HepG2 (cell line): ENCODE data around the gene PCCB. TPM values are rescaled to one million over a fixed set of nuclear protein-coding genes. Genes with fewer than 3 reads are reported as not detected.
A peak's percentile ranks its signal among the peaks of the same experiment; 100 is the strongest.

Experiments used
- HES4 ChIP-seq: sonication (generic); formaldehyde crosslinking; IDR thresholded peaks from 2 replicates; pipeline ENCODE4 v1.9.0; 2021; ENCODE audit warnings: mild to moderate bottlenecking, missing genetic modification reagents, borderline replicate concordance
- KAT2B ChIP-seq: fragments of 150-350 bp; IDR thresholded peaks from 2 replicates; pipeline ENCODE4 v1.6.1; 2014; ENCODE audit warnings: low read depth, low read length, borderline replicate concordance
- KLF11 ChIP-seq: IDR thresholded peaks from 2 replicates; pipeline ENCODE4 v1.6.1; 2016; ENCODE audit warnings: missing compliant biosample characterization
- KLF16 ChIP-seq, 2 experiments: sonication (generic) in 1 of 2; formaldehyde crosslinking in 1 of 2; IDR thresholded peaks; 2 replicates each; pipeline versions ENCODE4 v1.6.1 to v1.8.0; 2016 to 2023; ENCODE audit warnings: missing genetic modification reagents in 2 of 2, missing compliant biosample characterization in 1 of 2
- MAFK ChIP-seq, 2 experiments: IDR thresholded peaks in 1 of 2; conservative IDR thresholded peaks in 1 of 2; 2 replicates each; pipeline ENCODE4 v1.6.1; 2011; ENCODE audit warnings: improper control_type of control experiment in 2 of 2, low read length in 2 of 2
- MZF1 ChIP-seq: sonication (generic); formaldehyde crosslinking; IDR thresholded peaks from 2 replicates; pipeline ENCODE4 v1.8.1; 2023; ENCODE audit warnings: mild to moderate bottlenecking, missing genetic modification reagents, borderline replicate concordance
- NR2C2 ChIP-seq: sonication (generic); formaldehyde crosslinking; IDR thresholded peaks from 2 replicates; pipeline ENCODE4 v1.4.0; 2020; ENCODE audit warnings: missing genetic modification reagents, mild to moderate bottlenecking, moderate library complexity, borderline replicate concordance
- POLR2AphosphoS5 ChIP-seq: IDR thresholded peaks from 2 replicates; pipeline ENCODE4 v1.6.1; 2012; ENCODE audit warnings: low read depth, low read length
- TBX2 ChIP-seq: sonication (generic); formaldehyde crosslinking; IDR thresholded peaks from 2 replicates; pipeline ENCODE4 v1.5.0; 2020; ENCODE audit warnings: missing genetic modification reagents, mild to moderate bottlenecking, borderline replicate concordance
- ZC3H13 ChIP-seq: sonication (generic); formaldehyde crosslinking; IDR thresholded peaks from 2 replicates; pipeline ENCODE4 v1.8.1; 2023; ENCODE audit warnings: mild to moderate bottlenecking, missing genetic modification reagents, moderate library complexity
- ZFP36 ChIP-seq: fragments of 150-350 bp; IDR thresholded peaks from 2 replicates; pipeline ENCODE4 v1.6.1; 2018; ENCODE audit warnings: borderline replicate concordance, low read length, low read depth; ENCODE audit not compliant: partially characterized antibody
- ZNF230 ChIP-seq: sonication (generic); formaldehyde crosslinking; IDR thresholded peaks from 2 replicates; pipeline ENCODE4 v1.4.0; 2020; ENCODE audit warnings: mild to moderate bottlenecking, missing genetic modification reagents
- ZNF468 ChIP-seq: sonication (generic); formaldehyde crosslinking; IDR thresholded peaks from 2 replicates; pipeline ENCODE4 v1.8.0; 2022; ENCODE audit warnings: mild to moderate bottlenecking, moderate library complexity, missing genetic modification reagents
- ZNF549 ChIP-seq: sonication (generic); formaldehyde crosslinking; IDR thresholded peaks from 2 replicates; pipeline ENCODE4 v1.5.0; 2020; ENCODE audit warnings: missing genetic modification reagents
- ZNF589 ChIP-seq: sonication (generic); formaldehyde crosslinking; conservative IDR thresholded peaks from 2 replicates; pipeline ENCODE4 v1.8.0; 2022; ENCODE audit warnings: mild to moderate bottlenecking, moderate library complexity, missing genetic modification reagents
- ZNF674 ChIP-seq: sonication (generic); formaldehyde crosslinking; IDR thresholded peaks from 2 replicates; pipeline ENCODE4 v1.5.0; 2020; ENCODE audit warnings: low read depth, mild to moderate bottlenecking, missing genetic modification reagents
- ZNF724P ChIP-seq: sonication (generic); formaldehyde crosslinking; IDR thresholded peaks from 2 replicates; pipeline ENCODE4 v1.8.0; 2022; ENCODE audit warnings: missing genetic modification reagents, borderline replicate concordance
- ZNF878 ChIP-seq: sonication (generic); formaldehyde crosslinking; IDR thresholded peaks from 2 replicates; pipeline ENCODE4 v1.8.1; 2023; ENCODE audit warnings: mild to moderate bottlenecking, missing genetic modification reagents, moderate library complexity
- polyA plus RNA-seq, 8 experiments: library from polyadenylated mRNA; depleted of rRNA in 3 of 8; stranded (reverse) in 7 of 8; unstranded in 1 of 8; fragments of >200 nt; fragmentation: Illumina TruSeq in 4 of 8; extraction: Trizol in 4 of 8; gene quantifications; 2 replicates each; pipeline versions ENCODE4 v1.2.1 to v1.2.3, GENCODE V29; 2011 to 2016; ENCODE audit warnings: low read depth in 4 of 8, missing spikeins in 1 of 8, mixed read lengths in 1 of 8; ENCODE audit not compliant: insufficient read depth in 1 of 8
- total RNA-seq, 5 experiments: library from RNA; depleted of rRNA; stranded (reverse); fragments of >200 nt; fragmentation: Illumina TruSeq; extraction: Trizol; gene quantifications; 2 replicates each; pipeline ENCODE4 v1.2.3, GENCODE V29; 2016; ENCODE audit warnings: low read depth in 1 of 5
- TF ChIP-seq, protein P1 (sequence below): sonication (generic); formaldehyde crosslinking; IDR thresholded peaks from 2 replicates; pipeline ENCODE4 v1.8.1; 2022; ENCODE audit warnings: mild to moderate bottlenecking, missing genetic modification reagents
- TF ChIP-seq, protein P2 (sequence below): sonication (generic); formaldehyde crosslinking; IDR thresholded peaks from 2 replicates; pipeline ENCODE4 v1.4.0; 2020; ENCODE audit warnings: missing genetic modification reagents
- TF ChIP-seq, protein P3 (sequence below): sonication (generic); formaldehyde crosslinking; IDR thresholded peaks from 2 replicates; pipeline ENCODE4 v1.4.0; 2020; ENCODE audit warnings: mild to moderate bottlenecking, missing genetic modification reagents
- TF ChIP-seq, protein P4 (sequence below): sonication (generic); formaldehyde crosslinking; IDR thresholded peaks from 2 replicates; pipeline ENCODE4 v1.4.0; 2020; ENCODE audit warnings: mild to moderate bottlenecking, missing genetic modification reagents
- TF ChIP-seq, protein P5 (sequence below): IDR thresholded peaks from 2 replicates; pipeline ENCODE4 v1.6.1; 2018; ENCODE audit warnings: missing genetic modification reagents, mild to moderate bottlenecking, missing compliant biosample characterization

The PCCB gene
- total and polyA plus RNA-seq, 2 of the 13 experiments (the other 11 are each of a cell fraction or from before 2014, with no cell fraction given): 84.1 to 88.7 TPM

DNA sequence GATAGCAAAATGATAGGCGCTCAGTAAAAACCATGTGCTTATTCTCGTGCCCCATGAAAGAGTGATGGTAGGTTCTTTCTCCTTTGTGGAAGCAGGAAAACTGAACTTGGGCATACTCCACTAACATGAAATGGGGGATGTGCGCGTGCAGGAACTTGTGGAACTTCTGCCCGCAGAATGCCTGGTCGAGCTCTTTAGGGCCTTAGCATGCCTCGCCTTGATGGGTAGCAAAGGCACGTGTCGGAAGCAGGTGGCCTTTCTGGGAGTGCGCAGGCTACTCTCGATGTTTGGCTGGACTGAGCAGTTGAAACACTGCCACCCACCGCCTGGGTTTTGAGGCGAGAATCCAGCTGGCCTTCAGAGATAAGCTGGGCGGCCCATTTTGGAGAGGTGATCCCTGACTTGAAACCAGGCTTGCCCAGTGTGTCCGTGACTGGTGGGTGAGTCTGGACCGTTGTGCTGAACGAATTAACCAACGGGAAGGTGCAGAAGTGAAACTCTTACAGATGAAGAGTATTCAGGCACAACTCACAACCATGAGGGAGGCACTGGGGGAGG is 842 bp downstream of the PCCB start (continued):
- no peak for TF ChIP-seq KAT2B
- peak; percentile 62; the same call in 1 of the 2 replicates for TF ChIP-seq KLF11
- peak; percentile 47 to 53; a peak in 1 of 4 replicates for TF ChIP-seq KLF16 (CRISPR knock-in tag; IDR thresholded peaks at IDR 0.05)
- TF ChIP-seq, protein P1, sequence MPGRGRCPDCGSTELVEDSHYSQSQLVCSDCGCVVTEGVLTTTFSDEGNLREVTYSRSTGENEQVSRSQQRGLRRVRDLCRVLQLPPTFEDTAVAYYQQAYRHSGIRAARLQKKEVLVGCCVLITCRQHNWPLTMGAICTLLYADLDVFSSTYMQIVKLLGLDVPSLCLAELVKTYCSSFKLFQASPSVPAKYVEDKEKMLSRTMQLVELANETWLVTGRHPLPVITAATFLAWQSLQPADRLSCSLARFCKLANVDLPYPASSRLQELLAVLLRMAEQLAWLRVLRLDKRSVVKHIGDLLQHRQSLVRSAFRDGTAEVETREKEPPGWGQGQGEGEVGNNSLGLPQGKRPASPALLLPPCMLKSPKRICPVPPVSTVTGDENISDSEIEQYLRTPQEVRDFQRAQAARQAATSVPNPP (CRISPR knock-in tag): peak; percentile 91; the same call in 1 of the 2 replicates
- TF ChIP-seq ZNF724P (CRISPR knock-in tag): peak; percentile 78; the same call in 1 of the 2 replicates
- TF ChIP-seq, protein P2, sequence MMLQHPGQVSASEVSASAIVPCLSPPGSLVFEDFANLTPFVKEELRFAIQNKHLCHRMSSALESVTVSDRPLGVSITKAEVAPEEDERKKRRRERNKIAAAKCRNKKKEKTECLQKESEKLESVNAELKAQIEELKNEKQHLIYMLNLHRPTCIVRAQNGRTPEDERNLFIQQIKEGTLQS: no peak
- peak; percentile 88 for TF ChIP-seq ZNF230
- peak; percentile 91; the same call in 1 of the 2 replicates for TF ChIP-seq ZNF589
- peak; percentile 54; the same call in 1 of the 2 replicates for TF ChIP-seq TBX2 (CRISPR knock-in tag)
- TF ChIP-seq, protein P3, sequence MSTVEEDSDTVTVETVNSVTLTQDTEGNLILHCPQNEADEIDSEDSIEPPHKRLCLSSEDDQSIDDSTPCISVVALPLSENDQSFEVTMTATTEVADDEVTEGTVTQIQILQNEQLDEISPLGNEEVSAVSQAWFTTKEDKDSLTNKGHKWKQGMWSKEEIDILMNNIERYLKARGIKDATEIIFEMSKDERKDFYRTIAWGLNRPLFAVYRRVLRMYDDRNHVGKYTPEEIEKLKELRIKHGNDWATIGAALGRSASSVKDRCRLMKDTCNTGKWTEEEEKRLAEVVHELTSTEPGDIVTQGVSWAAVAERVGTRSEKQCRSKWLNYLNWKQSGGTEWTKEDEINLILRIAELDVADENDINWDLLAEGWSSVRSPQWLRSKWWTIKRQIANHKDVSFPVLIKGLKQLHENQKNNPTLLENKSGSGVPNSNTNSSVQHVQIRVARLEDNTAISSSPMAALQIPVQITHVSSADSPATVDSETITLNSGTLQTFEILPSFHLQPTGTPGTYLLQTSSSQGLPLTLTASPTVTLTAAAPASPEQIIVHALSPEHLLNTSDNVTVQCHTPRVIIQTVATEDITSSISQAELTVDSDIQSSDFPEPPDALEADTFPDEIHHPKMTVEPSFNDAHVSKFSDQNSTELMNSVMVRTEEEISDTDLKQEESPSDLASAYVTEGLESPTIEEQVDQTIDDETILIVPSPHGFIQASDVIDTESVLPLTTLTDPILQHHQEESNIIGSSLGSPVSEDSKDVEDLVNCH (CRISPR knock-in tag): no peak
- peak; percentile 73; the same call in 1 of the 2 replicates for TF ChIP-seq ZNF878
- no peak for TF ChIP-seq POLR2AphosphoS5
- TF ChIP-seq MZF1 (CRISPR knock-in tag): no peak
- TF ChIP-seq NR2C2: peak; percentile 23; the same call in 1 of the 2 replicates
- TF ChIP-seq ZFP36: no peak
- peak; percentile 91; the same call in 1 of the 2 replicates for TF ChIP-seq HES4 (CRISPR knock-in tag)
- no peak for TF ChIP-seq MAFK (conservative IDR thresholded peaks at IDR 0.05 in 1 of 2, IDR thresholded peaks at IDR 0.05 in 1 of 2; ENCODE audit: low read length in 2 of 2)
- TF ChIP-seq, protein P4, sequence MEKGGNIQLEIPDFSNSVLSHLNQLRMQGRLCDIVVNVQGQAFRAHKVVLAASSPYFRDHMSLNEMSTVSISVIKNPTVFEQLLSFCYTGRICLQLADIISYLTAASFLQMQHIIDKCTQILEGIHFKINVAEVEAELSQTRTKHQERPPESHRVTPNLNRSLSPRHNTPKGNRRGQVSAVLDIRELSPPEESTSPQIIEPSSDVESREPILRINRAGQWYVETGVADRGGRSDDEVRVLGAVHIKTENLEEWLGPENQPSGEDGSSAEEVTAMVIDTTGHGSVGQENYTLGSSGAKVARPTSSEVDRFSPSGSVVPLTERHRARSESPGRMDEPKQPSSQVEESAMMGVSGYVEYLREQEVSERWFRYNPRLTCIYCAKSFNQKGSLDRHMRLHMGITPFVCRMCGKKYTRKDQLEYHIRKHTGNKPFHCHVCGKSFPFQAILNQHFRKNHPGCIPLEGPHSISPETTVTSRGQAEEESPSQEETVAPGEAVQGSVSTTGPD: peak; percentile 59; the same call in 1 of the 2 replicates
- no peak for TF ChIP-seq ZNF549
- no peak for TF ChIP-seq ZNF674 (CRISPR knock-in tag)
- TF ChIP-seq, protein P5, sequence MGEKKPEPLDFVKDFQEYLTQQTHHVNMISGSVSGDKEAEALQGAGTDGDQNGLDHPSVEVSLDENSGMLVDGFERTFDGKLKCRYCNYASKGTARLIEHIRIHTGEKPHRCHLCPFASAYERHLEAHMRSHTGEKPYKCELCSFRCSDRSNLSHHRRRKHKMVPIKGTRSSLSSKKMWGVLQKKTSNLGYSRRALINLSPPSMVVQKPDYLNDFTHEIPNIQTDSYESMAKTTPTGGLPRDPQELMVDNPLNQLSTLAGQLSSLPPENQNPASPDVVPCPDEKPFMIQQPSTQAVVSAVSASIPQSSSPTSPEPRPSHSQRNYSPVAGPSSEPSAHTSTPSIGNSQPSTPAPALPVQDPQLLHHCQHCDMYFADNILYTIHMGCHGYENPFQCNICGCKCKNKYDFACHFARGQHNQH: peak; percentile 30; the same call in 1 of the 2 replicates
- TF ChIP-seq ZC3H13: peak; percentile 87
- 0 out of 2 replicates have a peak, but pooled peaks have one; percentile 68 for TF ChIP-seq ZNF468 (CRISPR knock-in tag)
